Uterus (tissue), 4 donors: ENCODE measurements around the gene SAMD4A. TPM values are rescaled to one million over a fixed set of nuclear protein-coding genes. Genes with fewer than 3 reads are reported as not detected.

Experiments used
- DNase-seq, 2 donors: peaks; one replicate each; pipeline ENCODE4 v3.0.0-alpha.2; 2019 to 2020
- H3K27ac ChIP-seq, 2 donors: fragments of 200-600 bp; sonication (generic); 1 replicate in 1 of 2; 2 replicates in 1 of 2; pipeline ENCODE4 v1.5.1; 2016 to 2018
- H3K27me3 ChIP-seq, 2 donors: fragments of 200-600 bp; sonication (generic); one replicate each; pipeline ENCODE4 v1.5.1; 2018 to 2019; ENCODE audit warnings: control low read depth in 1 of 2
- H3K36me3 ChIP-seq, 2 donors: fragments of 200-600 bp; sonication (generic); one replicate each; pipeline ENCODE4 v1.5.1; 2019; ENCODE audit warnings: control low read depth in 1 of 2
- H3K4me1 ChIP-seq, 2 donors: fragments of 200-600 bp; sonication (generic); one replicate each; pipeline ENCODE4 v1.5.1; 2018 to 2019; ENCODE audit warnings: control low read depth in 1 of 2
- H3K4me3 ChIP-seq, 2 donors: fragments of 200-600 bp; sonication (generic); 1 replicate in 1 of 2; 2 replicates in 1 of 2; pipeline ENCODE4 v1.5.1; 2018 to 2019; ENCODE audit warnings: mild to moderate bottlenecking in 1 of 2
- H3K9me3 ChIP-seq, 2 donors: fragments of 200-600 bp; sonication (generic); one replicate each; pipeline ENCODE4 v1.5.1; 2019; ENCODE audit warnings: control low read depth in 1 of 2
- CTCF ChIP-seq, 4 experiments: fragments of 200-600 bp in 2 of 4; fragments of 450-650 bp in 2 of 4; sonication (generic) in 2 of 4; IDR thresholded peaks; one replicate each; pipeline ENCODE4 v1.5.1; 2016 to 2019; ENCODE audit warnings: antibody characterized with exemption in 4 of 4, mild to moderate bottlenecking in 2 of 4, moderate library complexity in 1 of 4
- POLR2A ChIP-seq, 2 donors: fragments of 450-650 bp; IDR thresholded peaks; one replicate each; pipeline ENCODE4 v1.6.1; 2016; ENCODE audit warnings: antibody characterized with exemption in 2 of 2, mild to moderate bottlenecking in 1 of 2, moderate library complexity in 1 of 2
- intact Hi-C: fragments of 100-400 bp; cut with DNase I; formaldehyde crosslinking; loops from one replicate; pipeline ENCODE4 v1.15.1; 2023; ENCODE audit warnings: low total_unique reads
- total RNA-seq, 4 donors: library from RNA; depleted of rRNA in 3 of 4; stranded (reverse); fragments of >200 nt in 3 of 4; gene quantifications; one replicate each; pipeline versions ENCODE4 v1.1.0 to v1.2.4, GENCODE V29; 2014 to 2023
- donor health status: DM: yes; HTN: yes; CAD: no.

The SAMD4A gene
- total RNA-seq, 4 donors from 2014 or later: 46.9 to 67.8 (median 55.0) TPM

- intact Hi-C loops: no loop called here
These were observed 132.1 kb downstream of the SAMD4A start for GRCh38 chr14:54698966-54699530.

DNA sequence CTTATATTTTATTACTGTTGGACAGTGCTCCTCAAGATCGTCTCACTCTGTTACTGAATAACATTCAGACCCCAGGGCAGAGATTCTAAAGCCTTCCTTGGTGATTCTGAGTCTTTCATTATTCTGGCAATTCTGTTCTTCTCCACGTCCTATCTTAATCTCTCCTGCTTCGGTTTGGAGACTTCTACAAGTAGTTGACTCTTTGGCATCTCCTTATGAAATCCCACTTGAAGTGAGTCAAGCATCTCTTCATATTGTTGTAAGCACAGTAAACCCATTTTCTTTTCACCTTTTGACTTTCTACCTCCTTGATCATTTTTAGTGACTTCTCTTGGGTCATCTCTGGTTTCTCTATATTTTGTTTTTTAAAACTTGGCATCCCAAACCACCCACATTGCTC, 132.8 kb downstream of the SAMD4A start:
- no peaks in the 10 kb centered on the region for H3K36me3 ChIP-seq
- no peak overlapping the region for H3K4me3 ChIP-seq
- intact Hi-C loops: no loop called here
- no peaks in the 10 kb centered on the region for H3K9me3 ChIP-seq
- H3K27ac ChIP-seq: peak overlapping the region in 1 of 2 donors; percentile 59
- no peaks in the 10 kb centered on the region for H3K27me3 ChIP-seq
- TF ChIP-seq CTCF (IDR thresholded peaks at IDR 0.05) (no peak), POLR2A (IDR thresholded peaks at IDR 0.05) (no peak)
- no peak for DNase-seq
- peaks cover 0 to 5% of the 10 kb centered on the region in 2 donors for H3K4me1 ChIP-seq

More at GRCh38 chr14:54698966-54699530, 132.1 kb downstream of the SAMD4A start:
- no peaks in the 10 kb centered on the region for H3K27me3 ChIP-seq
- peaks cover 0 to 5% of the 10 kb centered on the region in 2 donors for H3K4me1 ChIP-seq
- no peak for DNase-seq
- H3K4me3 ChIP-seq: no peak overlapping the region
- peak overlapping the region; percentile 23 to 59 for H3K27ac ChIP-seq
- H3K9me3 ChIP-seq: no peaks in the 10 kb centered on the region
- no peak for TF ChIP-seq POLR2A (IDR thresholded peaks at IDR 0.05)
- TF ChIP-seq CTCF (IDR thresholded peaks at IDR 0.05): no peak
- H3K36me3 ChIP-seq: no peaks in the 10 kb centered on the region

DNA sequence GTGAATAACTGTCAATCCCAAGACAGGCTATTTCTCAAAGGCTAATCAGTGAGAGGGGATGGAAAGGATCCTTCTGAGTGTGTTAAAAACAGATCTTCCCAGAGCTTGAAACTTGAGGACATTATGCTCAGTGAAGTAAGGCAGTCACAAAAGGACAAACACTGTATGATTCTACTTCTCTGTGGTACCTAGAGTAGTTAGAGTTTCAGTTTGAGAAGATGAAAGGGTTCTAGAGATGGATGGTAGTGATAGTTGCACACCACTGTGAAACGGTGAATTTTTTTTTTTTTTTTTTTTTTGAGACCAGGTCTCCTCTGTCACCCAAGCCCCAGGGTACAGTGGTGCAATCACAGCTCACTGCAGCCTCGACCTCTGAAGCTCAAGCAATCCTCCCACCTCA, 133.8 kb downstream of the SAMD4A start:
- Histone ChIP-seq H3K4me1 (peaks cover 0 to 5% of the 10 kb centered on the region in 2 donors), H3K9me3 (no peaks in the 10 kb centered on the region), H3K36me3 (no peaks in the 10 kb centered on the region), H3K27ac (no peak overlapping the region), H3K27me3 (no peaks in the 10 kb centered on the region), H3K4me3 (no peak overlapping the region)
- TF ChIP-seq POLR2A (IDR thresholded peaks at IDR 0.05) (no peak), CTCF (IDR thresholded peaks at IDR 0.05) (no peak)
- intact Hi-C loops: no loop called here
- no peak for DNase-seq

DNA sequence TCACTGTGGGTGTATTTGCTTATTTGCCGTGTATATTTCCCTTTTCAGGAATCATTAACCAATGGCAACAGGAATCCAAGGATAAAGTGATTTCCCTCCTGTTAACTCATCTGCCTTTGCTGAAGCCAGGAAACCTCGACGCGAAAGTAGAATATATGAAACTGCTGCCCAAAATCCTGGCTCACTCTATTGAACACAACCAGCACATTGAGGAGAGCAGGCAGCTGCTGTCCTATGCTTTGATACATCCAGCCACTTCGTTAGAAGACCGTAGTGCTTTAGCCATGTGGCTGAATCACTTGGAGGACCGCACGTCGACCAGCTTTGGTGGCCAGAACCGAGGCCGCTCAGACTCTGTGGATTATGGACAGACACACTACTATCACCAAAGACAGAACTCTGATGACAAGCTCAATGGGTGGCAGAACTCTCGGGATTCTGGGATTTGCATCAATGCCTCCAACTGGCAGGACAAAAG, 135.1 kb downstream of the SAMD4A start:
- Histone ChIP-seq H3K36me3 (no peaks in the 10 kb centered on the region), H3K9me3 (no peaks in the 10 kb centered on the region), H3K27me3 (no peaks in the 10 kb centered on the region), H3K4me1 (peaks cover 0 to 5% of the 10 kb centered on the region in 2 donors), H3K27ac (no peak overlapping the region), H3K4me3 (no peak overlapping the region)
- intact Hi-C loops: no loop called here
- no peak for DNase-seq
- TF ChIP-seq POLR2A (IDR thresholded peaks at IDR 0.05) (no peak), CTCF (IDR thresholded peaks at IDR 0.05) (no peak)

- intact Hi-C loops: no loop called here
- Histone ChIP-seq H3K4me3 (no peak overlapping the region), H3K4me1 (peaks cover 0 to 5% of the 10 kb centered on the region in 2 donors), H3K9me3 (no peaks in the 10 kb centered on the region), H3K36me3 (no peaks in the 10 kb centered on the region), H3K27me3 (no peaks in the 10 kb centered on the region), H3K27ac (no peak overlapping the region)
- no peak for DNase-seq
- no peak for TF ChIP-seq CTCF (IDR thresholded peaks at IDR 0.05)
- TF ChIP-seq POLR2A (IDR thresholded peaks at IDR 0.05): no peak
These were observed 135.6 kb downstream of the SAMD4A start for GRCh38 chr14:54702492-54702891.
